ENCODE measurements around the gene KLHL29. TPM values are rescaled to one million over a fixed set of nuclear protein-coding genes. Genes with fewer than 3 reads are reported as not detected.

Gene KLHL29
- total and polyA plus RNA-seq, 4 donors = 0.29 to 2.3 (median 0.68) TPM

DNA sequence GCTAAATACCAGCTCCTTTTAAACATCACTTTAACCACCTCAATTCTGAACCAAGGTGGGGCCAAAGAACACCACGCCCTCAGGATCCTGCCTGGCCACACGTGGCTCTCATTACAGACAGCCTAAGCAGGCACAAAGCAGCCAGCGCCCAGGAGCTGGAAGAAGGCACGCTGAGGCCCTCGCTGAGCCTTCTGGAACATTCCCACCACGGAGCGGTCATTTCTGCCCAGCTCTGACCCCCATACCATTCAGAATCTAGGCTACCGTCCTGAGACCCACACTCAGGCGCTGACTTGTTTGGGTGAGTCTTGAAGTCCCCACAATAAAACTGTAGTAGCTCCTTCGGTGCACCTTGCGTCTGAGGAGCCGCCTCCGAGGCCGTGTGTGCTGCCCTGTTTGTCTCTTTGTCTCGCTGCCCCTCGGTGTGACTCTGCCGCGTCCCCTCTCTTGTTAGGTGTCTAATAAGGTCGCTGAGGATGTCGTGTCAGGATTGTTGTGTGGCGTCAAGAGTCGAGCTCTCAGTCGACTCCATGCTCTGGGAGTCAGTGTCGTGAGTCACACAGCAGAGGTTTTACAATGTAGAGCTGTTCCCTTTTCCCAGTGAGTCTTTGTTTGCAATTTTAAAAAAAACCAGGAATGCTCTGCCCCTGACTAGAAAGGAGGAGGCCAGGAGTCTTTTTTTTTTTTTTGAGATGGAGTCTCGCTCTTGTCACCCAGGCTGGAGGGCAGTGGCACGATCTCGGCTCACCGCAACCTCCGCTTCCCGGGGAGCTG is 242.4 kb downstream of the KLHL29 start:
- TF ChIP-seq HNF4A (conservative IDR thresholded peaks at IDR 0.05) = no peak
- 84% methylated on average over 30 of the region's 30 CpGs for WGBS
- no peak overlapping the region for H3K4me3 ChIP-seq (ENCODE audit: low read depth in 1 of 3, low read length in 3 of 3)
- H3K9ac ChIP-seq (ENCODE audit: low read depth in 1 of 2, low read length in 2 of 2) = no peak overlapping the region
- H3K4me1 ChIP-seq (ENCODE audit: control insufficient read depth in 4 of 4, insufficient read depth in 4 of 4, low read length in 3 of 4) = no peaks in the 10 kb centered on the region
- no peaks in the 10 kb centered on the region for H3K36me3 ChIP-seq (ENCODE audit: control insufficient read depth in 4 of 4, insufficient read depth in 3 of 4, low read depth in 1 of 4, low read length in 3 of 4)
- DNase-seq (ENCODE audit: low spot score) = no peak
- H3K9me3 ChIP-seq (ENCODE audit: control insufficient read depth in 4 of 4, low read length in 3 of 4) = peaks cover 0 to 7% (median 4%) of the 10 kb centered on the region in 4 donors
- H3K27me3 ChIP-seq (ENCODE audit: control insufficient read depth in 4 of 4, insufficient read depth in 4 of 4, low read length in 3 of 4) = no peaks in the 10 kb centered on the region
- H3K27ac ChIP-seq (ENCODE audit: low read depth in 1 of 2, low read length in 2 of 2) = no peak overlapping the region

DNA sequence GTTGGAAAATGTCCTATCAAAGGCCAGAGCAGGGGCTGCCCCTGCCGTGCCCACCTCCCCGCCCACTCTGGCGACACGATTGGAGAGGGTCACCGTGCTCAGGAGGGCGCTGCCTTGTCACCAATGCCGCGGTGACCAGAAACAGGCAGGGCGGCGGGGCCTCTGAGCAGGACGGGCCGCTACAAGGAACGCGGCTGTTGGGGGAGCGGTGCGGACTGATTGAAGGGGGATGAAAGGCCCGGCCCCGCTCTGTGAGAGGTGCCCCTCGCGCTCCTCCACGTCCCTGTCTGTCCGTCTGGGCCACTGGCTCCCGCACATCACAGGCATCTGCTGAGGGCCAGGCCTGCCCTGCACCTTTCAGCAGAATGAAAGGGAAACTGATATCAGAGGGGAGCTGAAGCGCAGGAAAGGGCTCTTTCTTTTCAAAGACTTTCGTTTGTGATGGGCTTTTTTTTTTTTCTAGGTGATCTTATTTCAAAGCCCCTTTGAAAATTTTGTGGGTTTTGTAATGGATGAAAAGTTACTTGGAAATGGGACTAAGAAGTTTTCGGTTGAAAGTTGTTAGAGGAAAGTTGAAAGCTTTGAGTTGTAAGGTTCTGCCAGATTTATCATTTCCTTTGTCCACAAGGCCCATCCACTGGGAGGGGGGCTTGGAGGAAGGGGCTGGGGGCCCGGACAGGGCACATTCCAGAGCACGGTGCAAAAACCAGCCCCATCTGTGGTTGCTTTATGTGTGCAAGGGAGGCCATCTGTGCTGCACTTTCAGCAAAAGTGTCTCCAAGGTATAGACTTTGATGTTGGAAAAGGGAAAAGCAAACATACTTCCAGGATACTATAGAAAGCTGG is 244.2 kb downstream of the KLHL29 start:
- Histone ChIP-seq H3K4me1 (ENCODE audit: control insufficient read depth in 4 of 4, insufficient read depth in 4 of 4, low read length in 3 of 4) (no peaks in the 10 kb centered on the region), H3K9ac (ENCODE audit: low read depth in 1 of 2, low read length in 2 of 2) (no peak overlapping the region), H3K9me3 (ENCODE audit: control insufficient read depth in 4 of 4, low read length in 3 of 4) (peaks cover 0 to 7% (median 3%) of the 10 kb centered on the region in 4 donors), H3K27me3 (ENCODE audit: control insufficient read depth in 4 of 4, insufficient read depth in 4 of 4, low read length in 3 of 4) (no peaks in the 10 kb centered on the region), H3K4me3 (ENCODE audit: low read depth in 1 of 3, low read length in 3 of 3) (no peak overlapping the region), H3K36me3 (ENCODE audit: control insufficient read depth in 4 of 4, insufficient read depth in 3 of 4, low read depth in 1 of 4, low read length in 3 of 4) (no peaks in the 10 kb centered on the region), H3K27ac (ENCODE audit: low read depth in 1 of 2, low read length in 2 of 2) (no peak overlapping the region)
- 80% methylated on average over 28 of the region's 28 CpGs for WGBS
- DNase-seq (ENCODE audit: low spot score) = no peak
- TF ChIP-seq GABPA (IDR thresholded peaks at IDR 0.05 in 1 of 2, conservative IDR thresholded peaks at IDR 0.05 in 1 of 2) (no peak), EGR1 (IDR thresholded peaks at IDR 0.05; ENCODE audit: low read depth in 2 of 2) (no peak), SP1 (IDR thresholded peaks at IDR 0.05) (no peak), JUND (IDR thresholded peaks at IDR 0.05) (no peak)

DNA sequence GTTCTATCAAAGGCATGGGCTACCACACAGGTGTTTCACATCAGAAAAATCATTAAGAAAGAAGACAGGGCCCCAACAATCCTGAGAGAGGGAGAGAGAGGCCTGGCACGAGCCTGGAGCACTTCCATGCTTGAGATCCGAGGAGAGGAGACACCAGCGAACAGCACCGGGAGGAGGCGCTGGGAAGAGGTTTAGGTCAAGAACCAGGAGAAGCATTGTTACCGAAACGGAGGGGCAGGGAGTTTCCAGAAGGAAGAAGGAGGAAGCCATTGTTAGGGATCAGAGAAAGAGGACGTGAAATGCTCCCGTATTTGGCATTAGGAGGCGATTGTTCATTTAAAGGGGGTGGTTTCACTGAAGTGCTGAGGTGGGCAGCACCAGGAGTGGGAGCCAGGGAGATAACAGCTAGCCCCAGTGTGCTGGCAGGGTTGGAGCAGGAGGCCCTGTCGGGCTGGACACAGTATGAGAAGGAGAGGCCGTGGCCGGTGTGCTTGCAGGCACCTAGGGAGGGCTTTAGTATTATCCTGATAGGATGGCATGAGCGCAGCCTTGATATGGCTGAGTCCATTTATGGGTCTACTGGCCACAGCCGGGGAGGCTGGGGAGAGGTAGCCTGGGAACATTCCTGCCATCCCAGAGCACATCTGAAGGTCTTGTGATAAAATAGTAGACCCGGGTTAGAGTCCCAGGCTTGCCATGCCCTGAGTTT is 244.9 kb downstream of the KLHL29 start:
- 89% methylated on average over 16 of the region's 16 CpGs for WGBS
- H3K36me3 ChIP-seq (ENCODE audit: control insufficient read depth in 4 of 4, insufficient read depth in 3 of 4, low read depth in 1 of 4, low read length in 3 of 4) = no peaks in the 10 kb centered on the region
- H3K4me3 ChIP-seq (ENCODE audit: low read depth in 1 of 3, low read length in 3 of 3) = no peak overlapping the region
- H3K9ac ChIP-seq (ENCODE audit: low read depth in 1 of 2, low read length in 2 of 2) = no peak overlapping the region
- H3K27me3 ChIP-seq (ENCODE audit: control insufficient read depth in 4 of 4, insufficient read depth in 4 of 4, low read length in 3 of 4) = no peaks in the 10 kb centered on the region
- TF ChIP-seq, protein P1, sequence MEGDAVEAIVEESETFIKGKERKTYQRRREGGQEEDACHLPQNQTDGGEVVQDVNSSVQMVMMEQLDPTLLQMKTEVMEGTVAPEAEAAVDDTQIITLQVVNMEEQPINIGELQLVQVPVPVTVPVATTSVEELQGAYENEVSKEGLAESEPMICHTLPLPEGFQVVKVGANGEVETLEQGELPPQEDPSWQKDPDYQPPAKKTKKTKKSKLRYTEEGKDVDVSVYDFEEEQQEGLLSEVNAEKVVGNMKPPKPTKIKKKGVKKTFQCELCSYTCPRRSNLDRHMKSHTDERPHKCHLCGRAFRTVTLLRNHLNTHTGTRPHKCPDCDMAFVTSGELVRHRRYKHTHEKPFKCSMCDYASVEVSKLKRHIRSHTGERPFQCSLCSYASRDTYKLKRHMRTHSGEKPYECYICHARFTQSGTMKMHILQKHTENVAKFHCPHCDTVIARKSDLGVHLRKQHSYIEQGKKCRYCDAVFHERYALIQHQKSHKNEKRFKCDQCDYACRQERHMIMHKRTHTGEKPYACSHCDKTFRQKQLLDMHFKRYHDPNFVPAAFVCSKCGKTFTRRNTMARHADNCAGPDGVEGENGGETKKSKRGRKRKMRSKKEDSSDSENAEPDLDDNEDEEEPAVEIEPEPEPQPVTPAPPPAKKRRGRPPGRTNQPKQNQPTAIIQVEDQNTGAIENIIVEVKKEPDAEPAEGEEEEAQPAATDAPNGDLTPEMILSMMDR (IDR thresholded peaks at IDR 0.05; ENCODE audit: low read depth, low read length, missing input control) = no peak
- no peak for TF ChIP-seq SP1 (IDR thresholded peaks at IDR 0.05)
- TF ChIP-seq, protein P2, sequence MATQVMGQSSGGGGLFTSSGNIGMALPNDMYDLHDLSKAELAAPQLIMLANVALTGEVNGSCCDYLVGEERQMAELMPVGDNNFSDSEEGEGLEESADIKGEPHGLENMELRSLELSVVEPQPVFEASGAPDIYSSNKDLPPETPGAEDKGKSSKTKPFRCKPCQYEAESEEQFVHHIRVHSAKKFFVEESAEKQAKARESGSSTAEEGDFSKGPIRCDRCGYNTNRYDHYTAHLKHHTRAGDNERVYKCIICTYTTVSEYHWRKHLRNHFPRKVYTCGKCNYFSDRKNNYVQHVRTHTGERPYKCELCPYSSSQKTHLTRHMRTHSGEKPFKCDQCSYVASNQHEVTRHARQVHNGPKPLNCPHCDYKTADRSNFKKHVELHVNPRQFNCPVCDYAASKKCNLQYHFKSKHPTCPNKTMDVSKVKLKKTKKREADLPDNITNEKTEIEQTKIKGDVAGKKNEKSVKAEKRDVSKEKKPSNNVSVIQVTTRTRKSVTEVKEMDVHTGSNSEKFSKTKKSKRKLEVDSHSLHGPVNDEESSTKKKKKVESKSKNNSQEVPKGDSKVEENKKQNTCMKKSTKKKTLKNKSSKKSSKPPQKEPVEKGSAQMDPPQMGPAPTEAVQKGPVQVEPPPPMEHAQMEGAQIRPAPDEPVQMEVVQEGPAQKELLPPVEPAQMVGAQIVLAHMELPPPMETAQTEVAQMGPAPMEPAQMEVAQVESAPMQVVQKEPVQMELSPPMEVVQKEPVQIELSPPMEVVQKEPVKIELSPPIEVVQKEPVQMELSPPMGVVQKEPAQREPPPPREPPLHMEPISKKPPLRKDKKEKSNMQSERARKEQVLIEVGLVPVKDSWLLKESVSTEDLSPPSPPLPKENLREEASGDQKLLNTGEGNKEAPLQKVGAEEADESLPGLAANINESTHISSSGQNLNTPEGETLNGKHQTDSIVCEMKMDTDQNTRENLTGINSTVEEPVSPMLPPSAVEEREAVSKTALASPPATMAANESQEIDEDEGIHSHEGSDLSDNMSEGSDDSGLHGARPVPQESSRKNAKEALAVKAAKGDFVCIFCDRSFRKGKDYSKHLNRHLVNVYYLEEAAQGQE (IDR thresholded peaks at IDR 0.05) = no peak
- no peak for TF ChIP-seq HNF4G (IDR thresholded peaks at IDR 0.05)
- no peak for TF ChIP-seq TAF1 (conservative IDR thresholded peaks at IDR 0.05)
- no peak for TF ChIP-seq EGR1 (IDR thresholded peaks at IDR 0.05; ENCODE audit: low read depth in 2 of 2)
- TF ChIP-seq GABPA (IDR thresholded peaks at IDR 0.05 in 1 of 2, conservative IDR thresholded peaks at IDR 0.05 in 1 of 2) = no peak
- no peak for TF ChIP-seq RAD21 (IDR thresholded peaks at IDR 0.05)
- no peak for TF ChIP-seq HNF4A (conservative IDR thresholded peaks at IDR 0.05)
- no peak for TF ChIP-seq YY1 (IDR thresholded peaks at IDR 0.05)
- TF ChIP-seq, protein P3, sequence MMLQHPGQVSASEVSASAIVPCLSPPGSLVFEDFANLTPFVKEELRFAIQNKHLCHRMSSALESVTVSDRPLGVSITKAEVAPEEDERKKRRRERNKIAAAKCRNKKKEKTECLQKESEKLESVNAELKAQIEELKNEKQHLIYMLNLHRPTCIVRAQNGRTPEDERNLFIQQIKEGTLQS (IDR thresholded peaks at IDR 0.05) = no peak
- no peak for TF ChIP-seq NR2F2 (IDR thresholded peaks at IDR 0.05)
- no peak for TF ChIP-seq FOXA2 (IDR thresholded peaks at IDR 0.05)
- TF ChIP-seq, protein P4, sequence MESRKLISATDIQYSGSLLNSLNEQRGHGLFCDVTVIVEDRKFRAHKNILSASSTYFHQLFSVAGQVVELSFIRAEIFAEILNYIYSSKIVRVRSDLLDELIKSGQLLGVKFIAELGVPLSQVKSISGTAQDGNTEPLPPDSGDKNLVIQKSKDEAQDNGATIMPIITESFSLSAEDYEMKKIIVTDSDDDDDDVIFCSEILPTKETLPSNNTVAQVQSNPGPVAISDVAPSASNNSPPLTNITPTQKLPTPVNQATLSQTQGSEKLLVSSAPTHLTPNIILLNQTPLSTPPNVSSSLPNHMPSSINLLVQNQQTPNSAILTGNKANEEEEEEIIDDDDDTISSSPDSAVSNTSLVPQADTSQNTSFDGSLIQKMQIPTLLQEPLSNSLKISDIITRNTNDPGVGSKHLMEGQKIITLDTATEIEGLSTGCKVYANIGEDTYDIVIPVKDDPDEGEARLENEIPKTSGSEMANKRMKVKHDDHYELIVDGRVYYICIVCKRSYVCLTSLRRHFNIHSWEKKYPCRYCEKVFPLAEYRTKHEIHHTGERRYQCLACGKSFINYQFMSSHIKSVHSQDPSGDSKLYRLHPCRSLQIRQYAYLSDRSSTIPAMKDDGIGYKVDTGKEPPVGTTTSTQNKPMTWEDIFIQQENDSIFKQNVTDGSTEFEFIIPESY (IDR thresholded peaks at IDR 0.05) = no peak
- TF ChIP-seq JUND (IDR thresholded peaks at IDR 0.05) = no peak
- no peak for TF ChIP-seq FOXA1 (IDR thresholded peaks at IDR 0.05)
- H3K4me1 ChIP-seq (ENCODE audit: control insufficient read depth in 4 of 4, insufficient read depth in 4 of 4, low read length in 3 of 4) = no peaks in the 10 kb centered on the region
- no peak for DNase-seq (ENCODE audit: low spot score)
- H3K27ac ChIP-seq (ENCODE audit: low read depth in 1 of 2, low read length in 2 of 2) = no peak overlapping the region
- peaks cover 0 to 4% (median 0%) of the 10 kb centered on the region in 4 donors for H3K9me3 ChIP-seq (ENCODE audit: control insufficient read depth in 4 of 4, low read length in 3 of 4)

Measured in liver (tissue), 9 donors.